Caco-2 (cell line): ENCODE data around the gene EPHA10. TPM values are rescaled to one million over a fixed set of nuclear protein-coding genes. Genes with fewer than 3 reads are reported as not detected.

Experiments used
- BruUV-seq: library from RNA; stranded (reverse); fragments of 400-500 nt; replicated peaks from 2 replicates; lab custom pipeline; 2021; lab: Mats Ljungman, UMichigan
- CTCF ChIA-PET: fragments of 300-600 bp; sonication (Branson Sonifier 250); formaldehyde crosslinking; loops from one replicate; lab custom pipeline; 2022; ENCODE audit warnings: antibody characterized with exemption; lab: Charles Lee
- POLR2A ChIA-PET: fragments of 300-600 bp; sonication (Branson Sonifier 250); formaldehyde crosslinking; loops from one replicate; lab custom pipeline; 2022; ENCODE audit warnings: antibody characterized with exemption; lab: Charles Lee
- DNase-seq, 2 experiments: peaks; one replicate each; pipeline versions ENCODE4 v3.0.0 to v3.0.0-alpha.2; 2020 to 2022
- H3K27me3 ChIP-seq: replicated peaks from 2 replicates; pipeline ENCODE4 v1.6.0; 2011; ENCODE audit warnings: low read length; ENCODE audit not compliant: control insufficient read depth, insufficient read depth
- H3K36me3 ChIP-seq: 2 replicates; pipeline ENCODE4 v1.5.1; 2011; ENCODE audit warnings: low read length; ENCODE audit not compliant: control insufficient read depth, insufficient read depth
- H3K4me1 ChIP-seq: fragments of 250-450 bp; sonication (Bioruptor Pico); 2 replicates; pipeline ENCODE4 v1.5.1; 2020; ENCODE audit warnings: mild to moderate bottlenecking
- H3K4me3 ChIP-seq: 2 replicates; pipeline ENCODE4 v1.5.1; 2011; ENCODE audit warnings: low read depth, mild to moderate bottlenecking, control low read depth, low read length
- H3K9me3 ChIP-seq: fragments of 250-450 bp; sonication (Bioruptor Pico); 2 replicates; pipeline ENCODE4 v1.5.1; 2020; ENCODE audit warnings: mild to moderate bottlenecking, moderate library complexity
- H3K27ac Mint-ChIP-seq: one replicate; pipeline ENCODE4 v1.8.0; 2022; ENCODE audit warnings: mixed read lengths; ENCODE audit not compliant: unreplicated experiment
- H3K27me3 Mint-ChIP-seq: one replicate; pipeline ENCODE4 v1.8.0; 2022; ENCODE audit warnings: mixed read lengths; ENCODE audit not compliant: insufficient read depth, unreplicated experiment
- H3K36me3 Mint-ChIP-seq: one replicate; pipeline ENCODE4 v1.8.0; 2022; ENCODE audit warnings: mild to moderate bottlenecking, mixed read lengths; ENCODE audit not compliant: insufficient read depth, unreplicated experiment
- H3K4me1 Mint-ChIP-seq: one replicate; pipeline ENCODE4 v1.8.0; 2022; ENCODE audit warnings: low read depth, mixed read lengths; ENCODE audit not compliant: unreplicated experiment
- H3K4me3 Mint-ChIP-seq: one replicate; pipeline ENCODE4 v1.8.0; 2022; ENCODE audit warnings: mild to moderate bottlenecking, moderate library complexity, mixed read lengths; ENCODE audit not compliant: unreplicated experiment
- H3K9me3 Mint-ChIP-seq: one replicate; pipeline ENCODE4 v1.8.0; 2022; ENCODE audit warnings: mixed read lengths; ENCODE audit not compliant: unreplicated experiment
- intact Hi-C: fragments of 100-400 bp; cut with micrococcal nuclease; formaldehyde crosslinking; loops from one replicate; pipeline ENCODE4 v1.10.0; 2022; ENCODE audit not compliant: unreplicated experiment
- total RNA-seq: library from RNA; stranded (reverse); gene quantifications from 2 replicates; pipeline ENCODE4 v1.2.3, GENCODE V29; 2022
- TF ChIP-seq, protein P1 (sequence below), 2 experiments: fragments of 200-600 bp in 1 of 2; IDR thresholded peaks; 1 replicate in 1 of 2; 2 replicates in 1 of 2; pipeline versions ENCODE4 v1.5.1 to v1.8.0; 2011 to 2022; ENCODE audit warnings: antibody characterized with exemption in 1 of 2, control low read depth in 1 of 2, inconsistent platforms in 1 of 2, low read depth in 1 of 2, low read length in 1 of 2, mild to moderate bottlenecking in 1 of 2, moderate library complexity in 1 of 2; ENCODE audit not compliant: insufficient read depth in 1 of 2, severe bottlenecking in 1 of 2, unreplicated experiment in 1 of 2

The EPHA10 gene
- total RNA-seq, 1 experiment from 2014 or later: 2.8 TPM

DNA sequence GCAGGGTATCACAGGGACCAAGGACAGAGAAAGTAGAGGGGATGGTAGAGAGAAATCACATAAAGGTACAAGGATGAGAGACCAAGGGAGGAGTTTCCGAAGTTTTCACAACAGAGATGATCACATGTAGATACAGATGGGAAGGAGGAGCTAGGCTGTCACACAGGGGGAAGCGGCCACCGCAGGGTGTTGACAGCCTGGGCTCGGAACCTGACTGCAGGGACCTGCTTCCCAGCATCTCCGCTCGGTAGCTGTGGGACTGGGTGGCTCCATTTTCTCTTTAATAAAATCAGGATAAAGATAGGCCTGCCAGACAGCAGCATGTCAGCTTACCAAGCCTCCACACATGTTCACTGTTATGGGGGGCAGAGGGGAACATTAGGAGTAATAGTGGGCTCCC lies 40.3 kb downstream of the EPHA10 start:
- Histone ChIP-seq H3K36me3 (no peaks in the 10 kb centered on the region), H3K9me3 (no peaks in the 10 kb centered on the region), H3K27me3 (no peaks in the 10 kb centered on the region), H3K4me3 (no peak overlapping the region), H3K4me1 (no peaks in the 10 kb centered on the region)
- TF ChIP-seq, protein P1, sequence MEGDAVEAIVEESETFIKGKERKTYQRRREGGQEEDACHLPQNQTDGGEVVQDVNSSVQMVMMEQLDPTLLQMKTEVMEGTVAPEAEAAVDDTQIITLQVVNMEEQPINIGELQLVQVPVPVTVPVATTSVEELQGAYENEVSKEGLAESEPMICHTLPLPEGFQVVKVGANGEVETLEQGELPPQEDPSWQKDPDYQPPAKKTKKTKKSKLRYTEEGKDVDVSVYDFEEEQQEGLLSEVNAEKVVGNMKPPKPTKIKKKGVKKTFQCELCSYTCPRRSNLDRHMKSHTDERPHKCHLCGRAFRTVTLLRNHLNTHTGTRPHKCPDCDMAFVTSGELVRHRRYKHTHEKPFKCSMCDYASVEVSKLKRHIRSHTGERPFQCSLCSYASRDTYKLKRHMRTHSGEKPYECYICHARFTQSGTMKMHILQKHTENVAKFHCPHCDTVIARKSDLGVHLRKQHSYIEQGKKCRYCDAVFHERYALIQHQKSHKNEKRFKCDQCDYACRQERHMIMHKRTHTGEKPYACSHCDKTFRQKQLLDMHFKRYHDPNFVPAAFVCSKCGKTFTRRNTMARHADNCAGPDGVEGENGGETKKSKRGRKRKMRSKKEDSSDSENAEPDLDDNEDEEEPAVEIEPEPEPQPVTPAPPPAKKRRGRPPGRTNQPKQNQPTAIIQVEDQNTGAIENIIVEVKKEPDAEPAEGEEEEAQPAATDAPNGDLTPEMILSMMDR (IDR thresholded peaks at IDR 0.05; ENCODE audit: insufficient read depth in 1 of 2, low read depth in 1 of 2, low read length in 1 of 2, severe bottlenecking in 1 of 2, unreplicated experiment in 1 of 2): no peak
- intact Hi-C loops: no loop called here
- ChIA-PET POLR2A (no interaction called here), CTCF (no interaction called here)
- no peak overlapping the region for H3K4me3 Mint-ChIP-seq
- no peak overlapping the region for H3K27ac Mint-ChIP-seq
- H3K9me3 Mint-ChIP-seq: no peaks in the 10 kb centered on the region
- peaks cover 7% of the 10 kb centered on the region for H3K4me1 Mint-ChIP-seq
- BruUV-seq: no TSS peak
- no peaks in the 10 kb centered on the region for H3K36me3 Mint-ChIP-seq
- DNase-seq: no peak
- no peaks in the 10 kb centered on the region for H3K27me3 Mint-ChIP-seq

DNA sequence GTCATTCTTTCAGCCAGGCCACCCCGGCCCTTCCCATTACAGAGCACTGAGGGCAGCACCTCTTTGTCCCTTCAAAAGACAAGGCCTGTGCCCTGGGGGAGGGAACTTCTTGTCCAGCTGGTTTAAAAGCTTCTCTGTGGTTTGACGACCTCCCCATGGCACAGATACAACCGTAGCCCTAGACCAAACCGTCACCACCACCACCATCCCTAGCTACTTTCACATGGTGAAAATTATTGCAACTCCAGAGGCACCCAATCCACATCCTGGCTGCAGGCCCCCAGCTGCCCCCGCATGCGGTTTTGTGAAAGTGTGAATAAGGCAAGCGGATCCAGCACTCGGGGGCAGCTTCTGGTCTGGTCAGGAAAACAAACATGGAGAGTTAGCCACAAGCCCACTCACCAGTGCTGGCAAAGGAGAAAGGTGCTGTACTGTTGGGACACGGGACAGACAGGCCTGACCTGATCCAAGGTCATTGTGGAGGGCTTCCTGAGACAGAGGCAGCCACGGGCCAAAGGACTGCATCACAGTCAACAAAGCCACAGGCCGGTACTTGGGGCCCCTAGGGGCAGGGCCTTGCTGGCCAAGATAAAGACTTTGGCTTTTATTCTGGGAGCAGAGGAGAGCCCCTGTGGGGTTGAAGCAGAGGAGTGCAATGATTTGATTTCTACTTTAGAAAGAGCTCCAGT lies 41.4 kb downstream of the EPHA10 start:
- TF ChIP-seq, protein P1 (IDR thresholded peaks at IDR 0.05; ENCODE audit: insufficient read depth in 1 of 2, low read depth in 1 of 2, low read length in 1 of 2, severe bottlenecking in 1 of 2, unreplicated experiment in 1 of 2): no peak
- H3K4me3 Mint-ChIP-seq: no peak overlapping the region
- ChIA-PET POLR2A (no interaction called here), CTCF (no interaction called here)
- H3K9me3 Mint-ChIP-seq: no peaks in the 10 kb centered on the region
- intact Hi-C loops: no loop called here
- Histone ChIP-seq H3K4me3 (no peak overlapping the region), H3K36me3 (no peaks in the 10 kb centered on the region), H3K27me3 (no peaks in the 10 kb centered on the region), H3K4me1 (no peaks in the 10 kb centered on the region), H3K9me3 (no peaks in the 10 kb centered on the region)
- H3K27me3 Mint-ChIP-seq: no peaks in the 10 kb centered on the region
- H3K4me1 Mint-ChIP-seq: peaks cover 7% of the 10 kb centered on the region
- no peaks in the 10 kb centered on the region for H3K36me3 Mint-ChIP-seq
- DNase-seq: no peak
- BruUV-seq: no TSS peak
- no peak overlapping the region for H3K27ac Mint-ChIP-seq

DNA sequence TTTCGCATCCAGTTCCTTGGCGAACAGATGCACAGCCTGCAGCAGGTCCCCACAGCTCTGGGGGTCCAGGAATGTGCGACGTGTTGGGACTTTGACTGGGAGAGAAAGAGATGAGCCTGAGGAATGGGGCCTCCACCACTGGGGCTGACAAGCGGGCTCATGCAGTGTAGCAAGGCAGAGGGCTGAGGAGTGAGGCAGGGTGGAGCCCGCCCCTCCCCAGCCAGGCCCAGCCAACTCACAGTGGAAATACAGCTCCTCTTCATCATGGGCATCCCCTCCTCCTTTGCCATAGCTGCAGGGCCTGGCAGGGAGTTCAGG lies 41.9 kb downstream of the EPHA10 start:
- POLR2A ChIA-PET: no interaction called here
- no peak overlapping the region for H3K4me3 ChIP-seq

More for the DNA sequence above, 41.9 kb downstream of the EPHA10 start:
- intact Hi-C loops: no loop called here
- Histone ChIP-seq H3K9me3 (no peaks in the 10 kb centered on the region), H3K4me1 (no peaks in the 10 kb centered on the region), H3K27me3 (no peaks in the 10 kb centered on the region), H3K36me3 (no peaks in the 10 kb centered on the region)
- H3K27ac Mint-ChIP-seq: no peak overlapping the region
- H3K27me3 Mint-ChIP-seq: no peaks in the 10 kb centered on the region
- H3K9me3 Mint-ChIP-seq: no peaks in the 10 kb centered on the region
- peaks cover 7% of the 10 kb centered on the region for H3K4me1 Mint-ChIP-seq
- BruUV-seq: no TSS peak
- no peaks in the 10 kb centered on the region for H3K36me3 Mint-ChIP-seq
- no peak for DNase-seq
- H3K4me3 Mint-ChIP-seq: no peak overlapping the region
- CTCF ChIA-PET: no interaction called here
- TF ChIP-seq, protein P1 (IDR thresholded peaks at IDR 0.05; ENCODE audit: insufficient read depth in 1 of 2, low read depth in 1 of 2, low read length in 1 of 2, severe bottlenecking in 1 of 2, unreplicated experiment in 1 of 2): no peak
